Keratinocyte (primary cell): ENCODE measurements around the gene FGF1. TPM values are rescaled to one million over a fixed set of nuclear protein-coding genes. Genes with fewer than 3 reads are reported as not detected.

ENCODE experiments used
- DNase-seq: peaks from one replicate; pipeline ENCODE4 v3.0.0-alpha.2; 2011; ENCODE audit warnings: low read depth, missing footprints, low spot score
- FAIRE-seq: peaks from 2 replicates; lab custom pipeline; 2011; peaks lifted over from hg19 to GRCh38; lab: Jason Lieb, UNC
- H2AFZ ChIP-seq: 2 replicates; pipeline ENCODE4 v1.6.0; 2012; ENCODE audit warnings: low read length, control low read depth, inconsistent platforms; ENCODE audit not compliant: control insufficient read depth
- H3K27ac ChIP-seq: 2 replicates; pipeline ENCODE4 v1.5.1; 2011; ENCODE audit warnings: low read length; ENCODE audit not compliant: control insufficient read depth, insufficient read depth
- H3K27me3 ChIP-seq: 3 replicates; pipeline ENCODE4 v1.6.0; 2011; ENCODE audit warnings: low read length; ENCODE audit not compliant: control insufficient read depth, insufficient read depth; ENCODE audit errors: extremely low read depth
- H3K36me3 ChIP-seq, 2 experiments: 2 replicates in 1 of 2; 3 replicates in 1 of 2; pipeline ENCODE4 v1.5.1; 2011; ENCODE audit warnings: low read length in 2 of 2, mild to moderate bottlenecking in 1 of 2; ENCODE audit not compliant: control insufficient read depth in 2 of 2, insufficient read depth in 2 of 2; ENCODE audit errors: extremely low read depth in 1 of 2
- H3K4me1 ChIP-seq: 3 replicates; pipeline ENCODE4 v1.5.1; 2011; ENCODE audit warnings: low read length; ENCODE audit not compliant: control insufficient read depth, insufficient read depth; ENCODE audit errors: extremely low read depth
- H3K4me2 ChIP-seq: 3 replicates; pipeline ENCODE4 v1.6.0; 2011; ENCODE audit warnings: low read depth, low read length; ENCODE audit not compliant: control insufficient read depth, insufficient read depth; ENCODE audit errors: extremely low read depth
- H3K4me3 ChIP-seq, 3 experiments: fragments of 200-600 bp in 1 of 3; sonication (generic) in 1 of 3; 2 replicates in 2 of 3; 3 replicates in 1 of 3; pipeline ENCODE4 v1.5.1; 2011 to 2016; ENCODE audit warnings: low read length in 3 of 3, mild to moderate bottlenecking in 3 of 3, control low read depth in 2 of 3, inconsistent platforms in 1 of 3, low read depth in 1 of 3, mixed read lengths in 1 of 3, mixed run types in 1 of 3, moderate library complexity in 1 of 3; ENCODE audit not compliant: control insufficient read depth in 2 of 3, insufficient read depth in 2 of 3; ENCODE audit errors: extremely low read depth in 1 of 3
- H3K79me2 ChIP-seq: 2 replicates; pipeline ENCODE4 v1.6.0; 2012; ENCODE audit warnings: low read length; ENCODE audit not compliant: control insufficient read depth, insufficient read depth
- H3K9ac ChIP-seq: 3 replicates; pipeline ENCODE4 v1.6.0; 2011; ENCODE audit warnings: low read length; ENCODE audit not compliant: control insufficient read depth, insufficient read depth; ENCODE audit errors: extremely low read depth
- H3K9me1 ChIP-seq: 3 replicates; pipeline ENCODE4 v1.6.0; 2011; ENCODE audit warnings: low read length; ENCODE audit not compliant: control insufficient read depth, insufficient read depth; ENCODE audit errors: extremely low read depth
- H3K9me3 ChIP-seq: 2 replicates; pipeline ENCODE4 v1.5.1; 2012; ENCODE audit warnings: low read depth, low read length; ENCODE audit not compliant: control insufficient read depth
- H4K20me1 ChIP-seq: 3 replicates; pipeline ENCODE4 v1.6.0; 2011; ENCODE audit warnings: low read length; ENCODE audit not compliant: control insufficient read depth, insufficient read depth; ENCODE audit errors: extremely low read depth
- EZH2 ChIP-seq: IDR thresholded peaks from one replicate; pipeline ENCODE4 v1.6.1; 2012; ENCODE audit warnings: inconsistent platforms, mild to moderate bottlenecking, low read length, moderate library complexity
- dilution Hi-C: fragments of 300-500 bp; cut with MboI; formaldehyde crosslinking; loops from one replicate; pipeline ENCODE4 v1.7.0; 2020; ENCODE audit warnings: low sequenced_read_pairs; ENCODE audit not compliant: extremely low pct_ligation_motif_present
- polyA plus RNA-seq, 5 experiments: library from polyadenylated mRNA; depleted of rRNA in 3 of 5; stranded (reverse) in 3 of 5; stranded (forward) in 1 of 5; unstranded in 1 of 5; fragments of >200 nt; gene quantifications; 1 replicate in 1 of 5; 2 replicates in 3 of 5; 3 replicates in 1 of 5; pipeline versions ENCODE4 v1.2.1 to v1.2.3, GENCODE V29; 2011 to 2012; ENCODE audit warnings: missing spikeins in 2 of 5, low read depth in 1 of 5, low replicate concordance in 1 of 5
- TF ChIP-seq, protein P1 (sequence below), 3 experiments: IDR thresholded peaks in 1 of 3; conservative IDR thresholded peaks in 1 of 3; optimal IDR thresholded peaks in 1 of 3; 2 replicates in 2 of 3; 3 replicates in 1 of 3; pipeline versions ENCODE3 to v1.5.1; 2011; ENCODE audit warnings: low read length in 3 of 3, mild to moderate bottlenecking in 3 of 3, moderate library complexity in 2 of 3, control low read depth in 1 of 3, inconsistent platforms in 1 of 3; ENCODE audit not compliant: insufficient read depth in 2 of 3; ENCODE audit errors: extremely low read depth in 1 of 3

FGF1 gene
- polyA plus RNA-seq, 1 donor (not counting 4 experiments of a cell fraction or from before 2014, with no cell fraction given), result 2.4 TPM

DNA sequence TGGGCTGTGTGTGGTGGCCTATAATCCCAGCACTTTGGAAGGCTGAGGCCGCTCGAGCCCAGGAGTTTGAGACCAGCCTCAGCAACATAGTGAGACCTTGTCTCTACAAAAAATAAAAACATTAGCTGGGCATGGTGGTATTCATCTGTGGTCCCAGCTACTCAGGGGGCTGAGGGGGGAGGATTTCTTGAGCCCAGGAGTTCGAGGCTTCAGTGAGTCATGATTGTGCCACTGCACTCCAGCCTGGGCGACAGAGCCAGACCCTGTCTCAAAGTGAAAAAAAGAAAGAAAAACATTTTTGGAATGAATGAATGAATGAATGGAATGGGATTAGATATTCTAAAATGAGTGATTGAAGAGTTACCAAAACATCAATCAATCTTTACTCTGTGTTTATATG lies 85.8 kb downstream of the FGF1 start:
- peaks cover 29% of the 10 kb centered on the region for H3K4me1 ChIP-seq
- no peak overlapping the region for H3K27ac ChIP-seq
- no peak overlapping the region for H2AFZ ChIP-seq
- no peaks in the 10 kb centered on the region for H3K9me3 ChIP-seq
- H3K36me3 ChIP-seq, result no peaks in the 10 kb centered on the region
- no peaks in the 10 kb centered on the region for H3K79me2 ChIP-seq
- H3K27me3 ChIP-seq, result no peaks in the 10 kb centered on the region
- TF ChIP-seq EZH2, result no peak
- TF ChIP-seq, protein P1, sequence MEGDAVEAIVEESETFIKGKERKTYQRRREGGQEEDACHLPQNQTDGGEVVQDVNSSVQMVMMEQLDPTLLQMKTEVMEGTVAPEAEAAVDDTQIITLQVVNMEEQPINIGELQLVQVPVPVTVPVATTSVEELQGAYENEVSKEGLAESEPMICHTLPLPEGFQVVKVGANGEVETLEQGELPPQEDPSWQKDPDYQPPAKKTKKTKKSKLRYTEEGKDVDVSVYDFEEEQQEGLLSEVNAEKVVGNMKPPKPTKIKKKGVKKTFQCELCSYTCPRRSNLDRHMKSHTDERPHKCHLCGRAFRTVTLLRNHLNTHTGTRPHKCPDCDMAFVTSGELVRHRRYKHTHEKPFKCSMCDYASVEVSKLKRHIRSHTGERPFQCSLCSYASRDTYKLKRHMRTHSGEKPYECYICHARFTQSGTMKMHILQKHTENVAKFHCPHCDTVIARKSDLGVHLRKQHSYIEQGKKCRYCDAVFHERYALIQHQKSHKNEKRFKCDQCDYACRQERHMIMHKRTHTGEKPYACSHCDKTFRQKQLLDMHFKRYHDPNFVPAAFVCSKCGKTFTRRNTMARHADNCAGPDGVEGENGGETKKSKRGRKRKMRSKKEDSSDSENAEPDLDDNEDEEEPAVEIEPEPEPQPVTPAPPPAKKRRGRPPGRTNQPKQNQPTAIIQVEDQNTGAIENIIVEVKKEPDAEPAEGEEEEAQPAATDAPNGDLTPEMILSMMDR (optimal IDR thresholded peaks at IDR 0.05 in 1 of 3, IDR thresholded peaks at IDR 0.05 in 1 of 3, conservative IDR thresholded peaks at IDR 0.05 in 1 of 3; ENCODE audit: extremely low read depth in 1 of 3, insufficient read depth in 2 of 3, low read length in 3 of 3), result no peak
- H3K4me2 ChIP-seq, result no peak overlapping the region
- dilution Hi-C loops, result no loop called here
- H4K20me1 ChIP-seq, result no peaks in the 10 kb centered on the region
- H3K9ac ChIP-seq, result no peak overlapping the region
- DNase-seq (no peak), FAIRE-seq (no peak)
- no peak overlapping the region for H3K4me3 ChIP-seq
- H3K9me1 ChIP-seq, result no peaks in the 10 kb centered on the region

DNA sequence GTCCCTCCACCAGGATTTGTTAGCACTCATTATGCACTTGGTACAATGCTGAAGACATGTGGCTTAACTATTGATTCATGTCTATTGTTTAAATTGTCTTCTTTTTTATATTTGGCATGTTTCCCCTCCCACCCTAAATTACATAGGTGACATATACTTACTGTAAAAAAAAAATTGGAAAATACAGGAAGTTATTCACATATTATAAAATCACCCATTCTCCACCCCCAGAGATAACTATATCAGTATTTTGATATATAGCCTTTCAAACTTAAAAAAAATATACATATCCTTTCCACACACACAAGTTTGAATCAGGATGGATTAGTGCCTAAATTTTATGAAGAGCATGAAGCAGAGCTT lies 87.6 kb downstream of the FGF1 start:
- H3K4me2 ChIP-seq, result peak overlapping the region; percentile 46
- DNase-seq (no peak), FAIRE-seq (no peak)
- H3K27ac ChIP-seq, result peak overlapping the region; percentile 21
- no peaks in the 10 kb centered on the region for H3K36me3 ChIP-seq
- TF ChIP-seq, protein P1 (optimal IDR thresholded peaks at IDR 0.05 in 1 of 3, IDR thresholded peaks at IDR 0.05 in 1 of 3, conservative IDR thresholded peaks at IDR 0.05 in 1 of 3; ENCODE audit: extremely low read depth in 1 of 3, insufficient read depth in 2 of 3, low read length in 3 of 3), result no peak
- TF ChIP-seq EZH2, result no peak
- no peak overlapping the region for H2AFZ ChIP-seq
- H3K27me3 ChIP-seq, result no peaks in the 10 kb centered on the region
- H4K20me1 ChIP-seq, result no peaks in the 10 kb centered on the region
- dilution Hi-C loops, result no loop called here
- no peaks in the 10 kb centered on the region for H3K9me1 ChIP-seq
- H3K4me1 ChIP-seq, result peaks cover 27% of the 10 kb centered on the region
- H3K9ac ChIP-seq, result no peak overlapping the region
- H3K9me3 ChIP-seq, result no peaks in the 10 kb centered on the region
- no peak overlapping the region for H3K4me3 ChIP-seq
- H3K79me2 ChIP-seq, result no peaks in the 10 kb centered on the region
